Globus pallidus (tissue), 1 donor: ENCODE results near the gene ELFN1.

ENCODE experiments used
- DNase-seq: peaks from one replicate; pipeline ENCODE4 v3.0.0-alpha.2; 2015; ENCODE audit warnings: low spot score

Gene ELFN1

DNA sequence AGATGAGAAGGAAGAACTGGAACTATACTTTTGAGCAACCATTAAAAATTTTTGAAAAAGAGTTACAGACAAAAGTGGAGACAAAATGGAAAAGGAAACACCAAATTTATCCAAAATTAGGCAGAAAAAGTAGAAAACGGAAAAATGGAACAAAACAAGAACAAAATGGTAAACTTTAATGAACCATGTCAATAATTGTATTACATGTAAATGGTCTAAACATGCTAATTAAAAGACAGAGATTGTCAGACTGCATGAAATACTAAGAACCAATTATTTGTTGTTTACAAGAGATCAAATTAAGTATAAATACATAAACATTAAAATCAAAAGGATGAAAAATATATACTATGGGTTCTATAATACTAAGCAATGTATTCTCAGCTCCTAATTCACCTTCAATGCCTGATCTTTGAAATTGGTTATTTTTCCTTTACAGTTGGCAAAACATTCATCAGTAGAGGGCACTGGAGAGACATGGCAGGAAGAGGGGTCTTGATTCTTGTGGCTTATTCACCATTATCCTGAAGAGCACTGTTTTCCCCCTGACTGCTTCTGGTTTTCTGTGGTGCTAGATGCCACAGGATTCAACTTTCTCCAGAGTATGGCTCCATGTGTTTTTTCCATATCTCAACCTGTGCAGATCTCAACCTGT lies 124.9 kb downstream of the ELFN1 start:
- no peak for DNase-seq
